GM23338 (cell line): ENCODE results near the gene FHOD1. TPM values are rescaled to one million over a fixed set of nuclear protein-coding genes. Genes with fewer than 3 reads are reported as not detected.

Experiments used
- ATAC-seq: fragments of 200-7000 bp; cut with Tn5 transposase; 3 replicates; pipeline ENCODE4 v1.9.1; 2020
- DNase-seq: peaks from one replicate; pipeline ENCODE4 v3.0.0-alpha.2; 2015; ENCODE audit warnings: low spot score
- H2AFZ ChIP-seq: fragments of 200-600 bp; sonication (generic); 2 replicates; pipeline ENCODE4 v1.8.0; 2016; ENCODE audit warnings: antibody characterized with exemption, mild to moderate bottlenecking, moderate library complexity
- H3F3A ChIP-seq: fragments of 200-600 bp; sonication (generic); replicated peaks from 2 replicates; pipeline ENCODE4 v1.8.0; 2017; ENCODE audit warnings: antibody characterized with exemption, mixed run types, low read depth
- H3K27ac ChIP-seq: fragments of 200-600 bp; sonication (generic); 2 replicates; pipeline ENCODE4 v1.6.1; 2016; ENCODE audit warnings: low read depth
- H3K27me3 ChIP-seq: fragments of 200-600 bp; sonication (generic); 2 replicates; pipeline ENCODE4 v1.8.0; 2016; ENCODE audit warnings: mild to moderate bottlenecking, mixed run types, moderate library complexity; ENCODE audit not compliant: insufficient read depth
- H3K36me3 ChIP-seq: fragments of 200-600 bp; sonication (generic); 2 replicates; pipeline ENCODE4 v1.8.0; 2016; ENCODE audit warnings: mild to moderate bottlenecking; ENCODE audit not compliant: insufficient read depth
- H3K4me1 ChIP-seq: fragments of 200-600 bp; sonication (generic); 2 replicates; pipeline ENCODE4 v1.8.0; 2016; ENCODE audit warnings: mild to moderate bottlenecking, moderate library complexity; ENCODE audit not compliant: insufficient read depth
- H3K4me2 ChIP-seq: fragments of 200-600 bp; sonication (generic); 2 replicates; pipeline ENCODE4 v1.7.1; 2017; ENCODE audit warnings: mixed run types
- H3K4me3 ChIP-seq: fragments of 200-600 bp; sonication (generic); 2 replicates; pipeline ENCODE4 v1.6.1; 2016; ENCODE audit warnings: mixed run types
- H3K79me2 ChIP-seq: fragments of 200-600 bp; sonication (generic); replicated peaks from 2 replicates; pipeline ENCODE4 v1.8.0; 2017; ENCODE audit warnings: mild to moderate bottlenecking; ENCODE audit not compliant: insufficient read depth
- H3K9me2 ChIP-seq: fragments of 200-600 bp; sonication (generic); 2 replicates; pipeline ENCODE4 v1.8.0; 2017; ENCODE audit not compliant: insufficient read depth
- H4K20me1 ChIP-seq: fragments of 200-600 bp; sonication (generic); replicated peaks from 2 replicates; pipeline ENCODE4 v1.8.0; 2017; ENCODE audit warnings: mild to moderate bottlenecking; ENCODE audit not compliant: insufficient read depth
- H3K27ac Mint-ChIP-seq: 2 replicates; pipeline ENCODE4 v1.8.0; 2020; ENCODE audit warnings: inconsistent platforms, mild to moderate bottlenecking, moderate library complexity, mixed read lengths
- H3K27me3 Mint-ChIP-seq: 3 replicates; pipeline ENCODE4 v1.8.0; 2022; ENCODE audit warnings: low read depth, mild to moderate bottlenecking, moderate library complexity, mixed read lengths, inconsistent platforms; ENCODE audit not compliant: insufficient read depth, poor library complexity
- H3K36me3 Mint-ChIP-seq: 3 replicates; pipeline ENCODE4 v1.8.0; 2021; ENCODE audit warnings: low read depth, mild to moderate bottlenecking, inconsistent platforms, moderate library complexity, mixed read lengths
- H3K4me1 Mint-ChIP-seq: 3 replicates; pipeline ENCODE4 v1.8.0; 2020; ENCODE audit warnings: mild to moderate bottlenecking, inconsistent platforms, mixed read lengths
- H3K4me3 Mint-ChIP-seq: 3 replicates; pipeline ENCODE4 v1.8.0; 2021; ENCODE audit warnings: moderate library complexity, mild to moderate bottlenecking, inconsistent platforms, mixed read lengths
- H3K9me3 Mint-ChIP-seq: 3 replicates; pipeline ENCODE4 v1.8.0; 2020; ENCODE audit warnings: moderate library complexity, mild to moderate bottlenecking, inconsistent platforms, mixed read lengths
- CREB1 ChIP-seq: fragments of 250-450 bp; sonication (Bioruptor Pico); IDR thresholded peaks from 2 replicates; pipeline ENCODE4 v1.5.0; 2020; ENCODE audit warnings: low read depth, mild to moderate bottlenecking, moderate library complexity
- CTCF ChIP-seq, 2 experiments: fragments of 200-600 bp in 1 of 2; sonication (generic) in 1 of 2; conservative IDR thresholded peaks; 2 replicates each; pipeline versions ENCODE4 v1.5.1 to v1.6.1; 2016 to 2017; ENCODE audit warnings: antibody characterized with exemption in 2 of 2, low read depth in 2 of 2, mild to moderate bottlenecking in 2 of 2, moderate library complexity in 1 of 2
- ETS1 ChIP-seq: IDR thresholded peaks from 2 replicates; pipeline ENCODE4 v1.6.1; 2016; ENCODE audit warnings: antibody characterized with exemption
- EZH2 ChIP-seq: fragments of 200-600 bp; sonication (generic); IDR thresholded peaks from one replicate; pipeline ENCODE4 v1.8.0; 2017; ENCODE audit warnings: antibody characterized with exemption, mild to moderate bottlenecking, low read depth; ENCODE audit not compliant: unreplicated experiment
- EZH2phosphoT487 ChIP-seq: fragments of 200-600 bp; sonication (generic); IDR thresholded peaks from one replicate; pipeline ENCODE4 v1.8.1; 2018; ENCODE audit warnings: antibody characterized with exemption; ENCODE audit not compliant: unreplicated experiment
- JUNB ChIP-seq: IDR thresholded peaks from one replicate; pipeline ENCODE4 v1.6.1; 2016; ENCODE audit warnings: antibody characterized with exemption; ENCODE audit not compliant: unreplicated experiment
- NANOG ChIP-seq: IDR thresholded peaks from 2 replicates; pipeline ENCODE4 v1.6.1; 2016; ENCODE audit warnings: antibody characterized with exemption, borderline replicate concordance
- POLR2AphosphoS5 ChIP-seq: IDR thresholded peaks from 2 replicates; pipeline ENCODE4 v1.6.1; 2016; ENCODE audit warnings: antibody characterized with exemption, low read depth
- REST ChIP-seq: IDR thresholded peaks from one replicate; pipeline ENCODE4 v1.6.1; 2018; ENCODE audit warnings: antibody characterized with exemption; ENCODE audit not compliant: unreplicated experiment
- STAT1 ChIP-seq: IDR thresholded peaks from one replicate; pipeline ENCODE4 v1.6.1; 2016; ENCODE audit warnings: antibody characterized with exemption; ENCODE audit not compliant: unreplicated experiment
- ZNF114 ChIP-seq: fragments of 250-450 bp; sonication (Bioruptor Pico); IDR thresholded peaks from 2 replicates; pipeline ENCODE4 v1.5.0; 2020; ENCODE audit warnings: mild to moderate bottlenecking, moderate library complexity
- ZNF331 ChIP-seq: fragments of 250-450 bp; sonication (Bioruptor Pico); IDR thresholded peaks from 2 replicates; pipeline ENCODE4 v1.5.0; 2020; ENCODE audit warnings: low read depth, mild to moderate bottlenecking, moderate library complexity
- ZNF462 ChIP-seq: fragments of 250-450 bp; sonication (Bioruptor Pico); IDR thresholded peaks from 2 replicates; pipeline ENCODE4 v1.5.0; 2020; ENCODE audit warnings: mild to moderate bottlenecking, moderate library complexity
- polyA plus RNA-seq: library from polyadenylated mRNA; unstranded; fragments of >200 nt; fragmentation: Nextera tagmentation; extraction: Ambion mirVana; gene quantifications from 2 replicates; pipeline ENCODE4 v1.2.1, GENCODE V29; 2016
- total RNA-seq: library from RNA; depleted of rRNA; stranded (reverse); fragments of >200 nt; shearing (Covaris generic); gene quantifications from 2 replicates; pipeline ENCODE4 v1.2.3, GENCODE V29; 2014

FHOD1 gene
- total and polyA plus RNA-seq, 2 experiments from 2014 or later = 26.2 to 52.7 TPM

GRCh38 chr16:67201411-67202345, 45.6 kb downstream of the FHOD1 start:
- Histone ChIP-seq H3K4me2 (no peak overlapping the region), H2AFZ (no peak overlapping the region), H3K9me2 (no peaks in the 10 kb centered on the region), H3K79me2 (no peaks in the 10 kb centered on the region), H3K27me3 (no peaks in the 10 kb centered on the region), H3K4me3 (no peak overlapping the region), H3K4me1 (peaks cover 9% of the 10 kb centered on the region), H3F3A (peaks cover 13% of the 10 kb centered on the region; the same call in 1 of the 2 replicates), H4K20me1 (peaks cover 4% of the 10 kb centered on the region; the same call in 1 of the 2 replicates), H3K27ac (no peak overlapping the region), H3K36me3 (peaks cover 2% of the 10 kb centered on the region; the same call in 1 of the 2 replicates)
- H3K27me3 Mint-ChIP-seq = peaks cover 15% of the 10 kb centered on the region
- no peak overlapping the region for H3K4me3 Mint-ChIP-seq
- peaks cover 19% of the 10 kb centered on the region for H3K36me3 Mint-ChIP-seq
- no peak for DNase-seq
- H3K4me1 Mint-ChIP-seq = peaks cover 6% of the 10 kb centered on the region
- no peak for ATAC-seq
- no peak overlapping the region for H3K27ac Mint-ChIP-seq
- no peak for TF ChIP-seq STAT1
- TF ChIP-seq POLR2AphosphoS5 = no peak
- TF ChIP-seq REST = no peak
- no peak for TF ChIP-seq ZNF331
- no peak for TF ChIP-seq ZNF114 (CRISPR knock-in tag)
- TF ChIP-seq CREB1 = no peak
- no peak for TF ChIP-seq CTCF (conservative IDR thresholded peaks at IDR 0.05; ENCODE audit: low read depth in 2 of 2)
- no peak for TF ChIP-seq ETS1
- TF ChIP-seq ZNF462 (CRISPR knock-in tag) = no peak
- TF ChIP-seq NANOG = no peak
- TF ChIP-seq EZH2 = no peak
- no peak for TF ChIP-seq JUNB
- TF ChIP-seq EZH2phosphoT487 = no peak
- no peaks in the 10 kb centered on the region for H3K9me3 Mint-ChIP-seq
